D721Med (cell line): ENCODE results near the gene ASIC3.

Experiments used
- DNase-seq: peaks from one replicate; pipeline ENCODE4 v3.0.0; 2011; ENCODE audit warnings: low spot score; ENCODE audit not compliant: insufficient read length
- FAIRE-seq: peaks from 2 replicates; lab custom pipeline; 2011; peaks lifted over from hg19 to GRCh38; lab: Jason Lieb, UNC
- TF ChIP-seq, protein P1 (sequence below): IDR thresholded peaks from 2 replicates; pipeline ENCODE4 v1.5.1; 2012; ENCODE audit warnings: mild to moderate bottlenecking, control low read depth; ENCODE audit not compliant: insufficient read depth; ENCODE audit errors: missing control alignments

The ASIC3 gene

DNA sequence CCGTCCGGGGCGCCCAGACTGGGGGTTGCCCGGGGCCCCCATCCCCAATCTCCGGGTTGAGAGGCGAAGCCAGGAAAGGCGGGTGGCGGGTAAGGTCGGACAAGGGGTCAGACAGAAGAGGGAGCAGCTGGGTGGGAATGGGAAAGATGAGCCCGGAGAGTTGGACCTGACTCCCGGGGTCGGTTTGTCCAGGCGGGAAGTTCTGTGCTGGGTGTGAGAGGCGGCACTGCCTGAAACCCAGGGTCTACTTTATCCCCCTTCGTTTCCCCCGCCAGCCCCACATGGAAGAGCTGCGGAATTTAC is 11.7 kb downstream of the ASIC3 start:
- TF ChIP-seq, protein P1, sequence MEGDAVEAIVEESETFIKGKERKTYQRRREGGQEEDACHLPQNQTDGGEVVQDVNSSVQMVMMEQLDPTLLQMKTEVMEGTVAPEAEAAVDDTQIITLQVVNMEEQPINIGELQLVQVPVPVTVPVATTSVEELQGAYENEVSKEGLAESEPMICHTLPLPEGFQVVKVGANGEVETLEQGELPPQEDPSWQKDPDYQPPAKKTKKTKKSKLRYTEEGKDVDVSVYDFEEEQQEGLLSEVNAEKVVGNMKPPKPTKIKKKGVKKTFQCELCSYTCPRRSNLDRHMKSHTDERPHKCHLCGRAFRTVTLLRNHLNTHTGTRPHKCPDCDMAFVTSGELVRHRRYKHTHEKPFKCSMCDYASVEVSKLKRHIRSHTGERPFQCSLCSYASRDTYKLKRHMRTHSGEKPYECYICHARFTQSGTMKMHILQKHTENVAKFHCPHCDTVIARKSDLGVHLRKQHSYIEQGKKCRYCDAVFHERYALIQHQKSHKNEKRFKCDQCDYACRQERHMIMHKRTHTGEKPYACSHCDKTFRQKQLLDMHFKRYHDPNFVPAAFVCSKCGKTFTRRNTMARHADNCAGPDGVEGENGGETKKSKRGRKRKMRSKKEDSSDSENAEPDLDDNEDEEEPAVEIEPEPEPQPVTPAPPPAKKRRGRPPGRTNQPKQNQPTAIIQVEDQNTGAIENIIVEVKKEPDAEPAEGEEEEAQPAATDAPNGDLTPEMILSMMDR: no peak
- no peak for FAIRE-seq
- DNase-seq: no peak

GRCh38 chr7:151060416-151061212 is 12.3 kb downstream of the ASIC3 start:
- TF ChIP-seq, protein P1: peak; percentile 30
- DNase-seq (no peak), FAIRE-seq (no peak)

GRCh38 chr7:151061213-151062110 is 13.1 kb downstream of the ASIC3 start:
- TF ChIP-seq, protein P1: no peak
- no peak for FAIRE-seq
- DNase-seq: no peak

- FAIRE-seq (no peak), DNase-seq (no peak)
- TF ChIP-seq, protein P1: no peak
Measured at GRCh38 chr7:151062111-151062398, 13.7 kb downstream of the ASIC3 start.

GRCh38 chr7:151062399-151063211 is 14.3 kb downstream of the ASIC3 start:
- TF ChIP-seq, protein P1: no peak
- DNase-seq: peak; percentile 99
- no peak for FAIRE-seq

DNA sequence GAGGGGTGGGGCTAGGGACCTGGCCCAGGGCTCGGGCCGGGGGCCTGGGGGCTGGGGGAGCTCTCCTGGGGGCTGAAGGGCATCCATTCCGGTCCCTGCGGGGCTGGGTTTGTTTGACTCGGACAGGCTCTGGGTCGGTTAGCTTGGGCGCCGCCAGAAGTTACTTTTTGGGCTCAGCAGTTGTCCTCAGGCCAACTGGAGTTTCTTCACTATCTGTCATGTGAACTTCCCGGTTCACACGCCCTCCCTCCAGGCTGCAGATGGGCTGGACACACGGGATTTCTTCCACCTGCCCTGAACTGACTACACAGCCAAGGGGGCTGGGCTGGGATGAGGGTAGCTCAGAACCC is 14.9 kb downstream of the ASIC3 start:
- TF ChIP-seq, protein P1: no peak
- FAIRE-seq (no peak), DNase-seq (no peak)
